Measurements from ENCODE around the gene GSG1.

Gene GSG1

DNA sequence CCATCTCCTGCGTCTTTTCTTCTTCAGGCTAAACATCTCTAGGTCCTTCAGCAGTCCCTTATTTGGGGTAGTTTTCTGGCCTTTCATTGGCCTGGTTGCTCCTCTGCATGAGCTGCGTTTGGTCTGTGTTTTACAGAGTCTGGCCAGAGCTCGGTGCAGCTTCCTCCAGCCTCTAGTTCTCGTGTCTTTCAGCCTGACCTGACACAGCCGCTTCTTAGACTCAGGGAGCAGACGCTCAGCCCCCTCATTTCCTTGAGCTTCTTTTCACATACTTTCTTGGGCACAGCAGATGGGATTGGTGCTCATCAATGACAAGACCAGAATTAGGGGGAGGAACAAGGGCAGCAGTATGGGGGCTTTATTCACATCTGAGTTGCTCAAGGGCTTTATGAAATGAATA is 13.6 kb upstream of the GSG1 start:
- no peak for DNase-seq

DNA sequence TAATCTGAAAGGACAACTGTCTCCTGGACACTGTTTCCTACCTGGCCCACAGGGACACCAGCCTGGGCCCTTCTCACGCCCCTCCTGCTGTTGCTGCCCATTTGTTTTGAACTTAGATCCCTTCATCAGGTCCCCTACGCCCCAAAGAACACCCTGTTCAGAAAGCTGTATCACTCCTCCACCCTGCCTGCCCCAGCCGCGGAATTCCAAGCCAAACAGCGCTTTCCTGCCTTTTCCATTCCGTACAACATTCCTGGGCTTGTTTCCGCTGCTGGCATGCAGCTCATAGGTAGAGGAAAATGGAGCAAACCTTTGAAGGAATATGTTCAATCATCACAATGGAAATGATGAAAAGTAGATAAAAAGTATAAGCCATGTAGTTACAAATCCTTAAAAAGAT is 12.8 kb upstream of the GSG1 start:
- DNase-seq: peak; percentile 64

DNA sequence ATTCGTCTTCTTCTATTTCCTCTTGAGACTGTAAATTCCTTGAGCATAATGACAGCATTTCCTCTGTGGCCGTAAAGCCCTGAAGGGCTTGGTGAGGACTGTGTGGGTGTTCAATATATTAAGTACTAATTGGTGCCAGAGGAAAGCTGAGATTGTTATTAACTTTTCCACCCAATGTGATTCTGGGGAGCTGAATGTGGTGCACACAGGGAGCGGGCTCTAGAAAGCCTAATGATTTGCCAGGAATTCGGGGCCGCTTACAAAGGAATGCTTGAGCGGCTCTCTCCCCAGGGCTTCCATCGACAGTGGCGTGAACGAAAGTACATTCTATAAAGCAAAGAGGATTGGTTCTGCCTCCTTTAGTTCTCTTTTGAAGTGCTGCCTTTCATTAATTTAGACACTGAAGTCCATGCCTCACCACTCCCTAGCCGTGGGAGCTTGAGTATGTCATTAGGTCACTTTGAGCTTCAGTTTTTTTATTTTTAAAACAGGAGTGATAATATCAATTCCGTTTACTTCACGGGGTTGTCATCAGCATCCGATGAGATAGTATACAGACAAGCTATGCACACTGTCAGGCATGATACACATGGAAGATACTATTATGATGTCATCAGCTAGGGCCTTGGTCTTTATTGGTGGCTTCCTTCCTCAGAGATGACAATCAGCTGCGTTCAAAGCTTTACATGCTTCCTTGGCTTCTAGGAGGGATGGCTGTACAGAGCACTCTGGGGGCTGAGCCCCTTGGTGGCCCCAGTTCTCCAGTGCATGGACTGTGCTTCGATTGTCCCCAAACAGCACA is 11.0 kb upstream of the GSG1 start:
- no peak for DNase-seq

- no peak for DNase-seq
These were observed 9.5 kb upstream of the GSG1 start for GRCh38 chr12:13112968-13113367.

DNA sequence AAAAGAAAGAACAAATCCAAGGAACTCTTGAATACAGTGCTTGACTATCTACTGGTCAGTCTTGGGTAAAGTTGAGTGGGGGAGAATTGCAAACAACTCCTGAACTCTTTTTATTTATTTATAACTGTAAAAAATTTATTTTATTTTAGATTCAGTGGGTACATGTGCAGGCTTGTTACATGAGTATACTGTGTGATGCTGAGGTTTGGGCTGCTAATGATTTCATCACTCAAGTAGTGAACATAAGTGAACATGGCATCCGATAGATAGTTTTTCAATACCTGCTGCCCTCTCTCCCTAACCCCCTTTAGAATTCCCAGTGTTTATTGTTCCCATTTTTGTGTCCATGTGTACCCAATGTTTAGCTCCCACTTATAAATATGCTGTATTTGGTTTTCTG is 3.2 kb upstream of the GSG1 start:
- DNase-seq: no peak

GRCh38 chr12:13105781-13106180 is 2.3 kb upstream of the GSG1 start:
- no peak for DNase-seq

DNA sequence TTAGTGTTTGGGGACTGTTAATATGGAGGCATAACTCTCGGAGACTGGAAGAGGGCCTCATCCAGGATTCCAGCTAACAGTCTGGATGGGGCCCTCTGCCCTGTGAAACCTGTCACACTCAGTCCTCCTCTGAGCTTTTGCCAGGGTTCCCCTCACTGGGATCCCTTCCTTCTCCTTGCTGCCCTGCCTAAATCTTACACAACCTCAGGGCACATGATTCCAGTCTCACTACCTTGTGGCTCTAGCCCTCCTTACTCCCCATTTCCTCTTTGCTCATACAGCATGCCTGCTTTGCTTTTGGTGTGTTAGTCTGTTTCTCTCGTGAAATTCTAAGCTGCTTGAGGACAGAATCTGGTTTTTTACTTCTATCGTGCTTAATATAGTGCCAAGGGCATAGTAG is 942 bp upstream of the GSG1 start:
- DNase-seq: no peak

DNA sequence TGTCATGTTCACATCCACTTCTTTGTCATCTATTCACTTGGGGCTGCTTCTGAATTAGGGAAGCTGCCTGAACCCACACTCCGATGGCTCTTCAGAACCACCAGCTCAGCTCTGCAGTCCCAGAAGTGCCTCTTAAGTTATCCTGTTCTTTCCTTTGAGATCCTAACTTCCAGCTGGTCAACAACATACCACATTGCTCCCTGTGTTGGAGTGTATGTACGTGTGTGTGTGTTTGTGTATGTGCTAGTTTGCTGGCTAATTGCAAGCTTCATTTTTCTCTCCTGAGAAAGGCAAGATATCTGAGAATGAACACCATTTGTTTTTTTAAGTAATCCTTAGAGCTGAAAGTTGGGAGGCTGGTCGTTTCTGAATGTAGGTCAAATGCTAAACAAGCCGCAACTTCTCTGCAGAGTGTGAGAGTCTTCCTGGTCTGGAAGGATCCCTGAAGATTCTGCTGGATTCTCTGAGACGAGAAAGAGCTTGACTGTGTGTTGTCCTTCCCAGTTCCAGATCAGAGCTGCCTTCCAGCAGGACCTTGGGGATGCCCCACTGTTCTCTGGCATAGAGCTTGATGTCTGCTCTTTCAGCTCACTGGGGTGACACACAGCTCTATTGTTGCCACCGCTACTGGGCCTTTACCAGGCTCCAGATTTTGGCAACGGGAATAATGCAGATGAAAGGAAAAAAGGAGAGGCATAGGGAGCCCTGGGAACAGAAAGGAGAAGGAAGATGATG is 839 bp downstream of the GSG1 start:
- DNase-seq: no peak

DNA sequence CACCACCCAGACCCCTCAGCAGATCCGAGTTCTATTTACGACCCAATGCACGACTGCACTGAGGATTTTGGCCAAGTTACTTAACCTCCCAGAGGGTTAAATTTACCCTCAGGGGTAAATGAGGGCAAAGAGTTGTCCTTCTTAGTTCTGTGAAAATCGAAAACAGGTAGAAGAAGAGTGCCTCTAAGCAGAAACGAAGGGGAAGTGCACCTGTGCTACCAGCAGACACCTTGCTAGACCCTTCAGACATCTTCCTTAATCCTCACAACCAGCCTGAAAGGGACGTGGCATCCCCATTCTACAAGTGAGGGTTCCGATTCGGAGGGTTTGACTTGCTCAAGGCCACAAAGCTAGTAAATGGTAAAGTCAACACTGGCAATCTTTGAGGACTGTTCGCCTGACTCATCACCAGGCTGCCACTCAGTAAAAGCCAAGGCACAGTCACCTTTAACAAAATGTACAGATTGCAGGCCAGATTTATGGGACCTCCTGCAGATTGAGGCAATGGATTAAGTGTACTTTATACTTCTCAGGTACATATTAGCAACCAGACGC is 1.6 kb downstream of the GSG1 start:
- DNase-seq: no peak

DNA sequence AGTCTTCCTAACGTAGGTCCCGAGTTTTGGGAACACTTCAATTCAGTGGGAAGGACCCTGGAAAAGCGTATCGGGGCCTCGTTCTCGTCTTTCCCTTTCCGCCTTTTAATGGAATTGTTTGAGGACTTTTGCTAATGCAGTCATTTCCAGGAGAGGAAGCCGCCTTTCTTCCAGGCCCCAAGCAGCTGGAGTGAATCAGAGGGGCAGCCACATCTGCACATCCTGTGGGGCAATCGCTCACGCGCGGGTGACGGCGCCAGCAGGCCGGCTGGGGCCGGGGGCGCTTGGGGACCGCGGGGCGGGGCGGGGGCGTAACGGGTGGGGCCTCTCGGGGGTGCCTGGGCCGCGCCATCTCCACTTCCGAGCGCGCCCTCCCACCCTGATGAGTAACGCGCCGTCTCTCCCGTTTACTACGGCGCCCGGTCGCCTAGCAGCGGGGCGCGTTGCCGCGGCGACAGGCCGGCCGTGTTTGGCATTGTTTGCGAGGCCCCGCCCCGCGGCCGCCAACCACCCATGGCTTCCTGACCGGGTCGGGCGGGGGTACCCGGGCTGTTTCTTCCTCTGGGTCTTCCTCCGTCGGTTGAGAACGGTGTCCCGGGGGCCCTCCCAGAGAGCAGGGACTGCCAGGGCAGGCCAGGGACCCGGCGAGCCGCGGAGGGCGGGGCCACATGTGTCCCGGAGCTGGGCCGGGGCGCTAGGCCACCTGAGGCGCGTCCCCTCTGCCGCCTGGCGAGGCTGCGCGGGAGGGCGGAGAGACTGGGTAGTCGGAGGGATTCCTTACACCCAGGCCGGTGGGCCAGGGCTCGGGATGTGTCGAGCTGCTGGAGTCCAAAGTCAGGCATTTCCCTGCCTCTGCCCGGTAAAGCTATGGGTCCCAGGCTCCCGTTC is 2.3 kb downstream of the GSG1 start:
- DNase-seq: peak; percentile 93

DNA sequence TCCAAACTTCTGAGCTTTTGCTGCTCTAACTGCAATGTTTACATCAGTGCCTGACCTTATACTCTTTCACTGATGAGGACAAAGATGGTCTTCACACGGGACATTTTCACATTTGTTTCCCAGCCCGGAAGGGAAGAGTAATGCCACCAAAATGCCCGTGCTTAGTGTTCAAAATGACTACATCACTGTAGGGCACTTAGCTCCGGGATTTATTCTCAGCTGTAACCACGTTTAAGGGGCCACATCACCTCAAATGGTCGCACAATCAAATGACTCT is 2.9 kb downstream of the GSG1 start:
- DNase-seq: no peak

GRCh38 chr12:13099844-13100604 is 3.4 kb downstream of the GSG1 start:
- no peak for DNase-seq

GRCh38 chr12:13099066-13099843 is 4.2 kb downstream of the GSG1 start:
- DNase-seq: no peak

GRCh38 chr12:13097491-13098011 is 5.9 kb downstream of the GSG1 start:
- DNase-seq: peak; percentile 67

GRCh38 chr12:13095266-13095995 is 8.0 kb downstream of the GSG1 start:
- DNase-seq: no peak

GRCh38 chr12:13094367-13094766 is 9.1 kb downstream of the GSG1 start:
- no peak for DNase-seq

DNA sequence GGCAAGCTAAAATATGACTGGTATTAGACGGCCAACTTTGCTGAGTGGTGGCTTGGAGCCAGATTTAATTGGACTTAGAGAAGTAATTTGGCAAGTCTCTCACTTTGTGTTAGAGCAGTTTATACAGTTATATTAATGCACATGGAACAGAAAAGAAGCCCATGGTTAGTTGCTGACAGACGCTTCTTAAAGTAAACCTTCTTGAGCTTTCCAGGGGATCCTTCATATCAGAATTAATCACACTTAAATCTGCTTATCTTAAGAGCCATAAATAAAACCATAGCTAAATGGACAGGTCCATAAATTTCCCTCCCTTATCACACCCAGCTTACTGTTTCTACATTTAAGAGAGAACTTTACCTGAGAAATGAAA is 9.6 kb downstream of the GSG1 start:
- DNase-seq: no peak

GRCh38 chr12:13093191-13093847 is 10.1 kb downstream of the GSG1 start:
- no peak for DNase-seq

DNA sequence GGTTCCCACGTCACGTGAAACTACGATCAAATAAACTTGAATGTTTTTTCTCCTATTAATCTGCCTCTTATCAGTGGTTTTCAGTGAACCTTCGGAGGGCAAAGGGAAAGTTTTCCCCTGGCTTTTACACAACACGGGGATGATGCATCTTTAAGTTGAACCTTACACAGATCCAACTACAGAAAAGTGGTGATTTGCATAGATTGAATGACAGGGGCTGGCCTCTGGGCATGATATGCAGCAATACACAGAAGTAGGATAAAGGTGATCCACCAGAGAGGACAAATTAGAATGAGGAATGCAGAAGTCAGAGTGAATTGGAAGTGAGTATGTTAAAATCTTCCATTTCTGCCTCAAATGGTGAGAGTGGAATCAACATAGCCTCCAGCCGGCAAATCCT is 11.6 kb downstream of the GSG1 start:
- DNase-seq: no peak

DNA sequence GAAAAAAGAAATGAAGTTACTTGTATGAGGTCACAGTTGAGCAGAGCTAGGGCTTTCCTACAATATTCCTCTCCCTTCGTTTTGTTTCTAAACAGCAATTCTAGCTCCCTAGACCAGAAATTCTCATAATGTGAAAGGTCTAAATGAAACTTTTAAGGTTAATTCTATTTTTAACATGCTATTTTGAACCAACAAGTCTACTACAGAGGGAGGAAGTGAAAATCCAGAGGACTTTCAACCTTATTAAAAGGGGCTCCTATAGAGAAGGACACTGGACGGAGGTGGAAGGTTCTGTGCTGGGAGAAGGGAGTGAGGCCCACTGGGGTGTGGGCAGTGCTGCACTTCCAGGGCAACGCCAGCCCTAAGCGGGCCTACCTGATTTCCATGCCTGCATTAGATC is 13.4 kb downstream of the GSG1 start:
- DNase-seq: no peak
